K562 (cell line): ENCODE measurements around the gene RPS23. TPM values are rescaled to one million over a fixed set of nuclear protein-coding genes. Genes with fewer than 3 reads are reported as not detected.

Experiments used
- ATAC-seq: fragments of 200-7000 bp; cut with Tn5 transposase; 3 replicates; pipeline ENCODE4 v1.9.1; 2020; ENCODE audit warnings: moderate library complexity
- BruUV-seq: library from RNA; stranded (reverse); fragments of 400-500 nt; replicated peaks from 2 replicates; lab custom pipeline; 2021; lab: Mats Ljungman, UMichigan
- CTCF ChIA-PET: fragments of 300-600 bp; formaldehyde crosslinking; extraction: SDS; loops from one replicate; lab custom pipeline; 2021; ENCODE audit warnings: low intra/inter-chr PET ratio; lab: Yijun Ruan, JAX
- POLR2A ChIA-PET: fragments of 300-600, 350-650 bp; sonication (Branson Sonifier 250); formaldehyde crosslinking; extraction: SDS; loops from one replicate; lab custom pipeline; 2021; ENCODE audit warnings: antibody characterized with exemption, inconsistent platforms; lab: Yijun Ruan, JAX
- DNase-seq, 4 experiments: peaks; one replicate each; pipeline versions ENCODE4 v3.0.0 to v3.0.0-alpha.2; 2011 to 2018; ENCODE audit warnings: low spot score in 3 of 4, mixed read lengths in 3 of 4; ENCODE audit errors: extremely low read depth in 1 of 4
- FAIRE-seq: peaks from 2 replicates; lab custom pipeline; 2011; peaks lifted over from hg19 to GRCh38; lab: Jason Lieb, UNC
- H2AFZ ChIP-seq: 2 replicates; pipeline ENCODE4 v1.6.0; 2011; ENCODE audit warnings: low read depth, low read length, control low read depth, inconsistent platforms
- H3K27ac ChIP-seq: fragments of 200-600 bp; 3 replicates; pipeline ENCODE4 v1.8.0; 2011; ENCODE audit warnings: low read depth, mild to moderate bottlenecking, control low read depth, inconsistent platforms, low read length, moderate library complexity, mixed read lengths; ENCODE audit errors: extremely low read depth
- H3K27me3 ChIP-seq, 2 experiments: fragments of 300-600 bp in 1 of 2; 2 replicates in 1 of 2; 3 replicates in 1 of 2; pipeline versions ENCODE4 v1.6.0 to v1.8.0; 2011; ENCODE audit warnings: inconsistent platforms in 2 of 2, low read length in 2 of 2, mild to moderate bottlenecking in 1 of 2, mixed read lengths in 1 of 2, moderate library complexity in 1 of 2; ENCODE audit not compliant: control insufficient read depth in 2 of 2, insufficient read depth in 2 of 2
- H3K36me3 ChIP-seq: fragments of 300-600 bp; 3 replicates; pipeline ENCODE4 v1.8.0; 2011; ENCODE audit warnings: mild to moderate bottlenecking, low read length, inconsistent platforms; ENCODE audit not compliant: control insufficient read depth, insufficient read depth
- H3K4me1 ChIP-seq, 2 experiments: fragments of 200-600 bp in 1 of 2; replicated peaks in 1 of 2; 2 replicates in 1 of 2; 3 replicates in 1 of 2; pipeline versions ENCODE4 v1.5.1 to v1.8.0; 2011; ENCODE audit warnings: inconsistent platforms in 2 of 2, low read length in 2 of 2, mild to moderate bottlenecking in 1 of 2, mixed read lengths in 1 of 2, moderate library complexity in 1 of 2; ENCODE audit not compliant: control insufficient read depth in 2 of 2, insufficient read depth in 2 of 2
- H3K4me2 ChIP-seq: 2 replicates; pipeline ENCODE4 v1.6.1; 2011; ENCODE audit warnings: low read length, control low read depth, inconsistent platforms, mixed read lengths; ENCODE audit not compliant: insufficient read depth
- H3K4me3 ChIP-seq: fragments of 200-600 bp; sonication (generic), shearing (Covaris generic); 2 replicates; pipeline ENCODE4 v1.5.1; 2016; ENCODE audit warnings: control low read depth, inconsistent platforms
- H3K79me2 ChIP-seq: fragments of 200-600 bp; 3 replicates; pipeline ENCODE4 v1.8.0; 2011; ENCODE audit warnings: low read length, inconsistent platforms; ENCODE audit not compliant: control insufficient read depth, insufficient read depth
- H3K9ac ChIP-seq, 2 experiments: 2 replicates each; pipeline versions ENCODE4 v1.6.0 to v1.6.1; 2011; ENCODE audit warnings: low read depth in 2 of 2, low read length in 2 of 2, control low read depth in 1 of 2, inconsistent platforms in 1 of 2, mild to moderate bottlenecking in 1 of 2, mixed read lengths in 1 of 2; ENCODE audit not compliant: insufficient read depth in 1 of 2
- H3K9me1 ChIP-seq: one replicate; pipeline ENCODE4 v1.6.0; 2011; ENCODE audit warnings: inconsistent platforms, mild to moderate bottlenecking, low read length, moderate library complexity; ENCODE audit not compliant: control insufficient read depth, insufficient read depth
- H3K9me3 ChIP-seq: replicated peaks from 2 replicates; pipeline ENCODE4 v1.5.1; 2011; ENCODE audit warnings: low read depth, low read length, inconsistent platforms; ENCODE audit not compliant: control insufficient read depth, insufficient read depth
- H4K20me1 ChIP-seq: replicated peaks from 2 replicates; pipeline ENCODE4 v1.6.1; 2011; ENCODE audit warnings: low read length, inconsistent platforms, mixed read lengths; ENCODE audit not compliant: control insufficient read depth, insufficient read depth
- ARID1B ChIP-seq: fragments of 450-650 bp; IDR thresholded peaks from 2 replicates; pipeline ENCODE4 v1.6.1; 2016; ENCODE audit warnings: antibody characterized with exemption, mild to moderate bottlenecking, inconsistent platforms
- EHMT2 ChIP-seq: fragments of 450-650 bp; IDR thresholded peaks from 2 replicates; pipeline ENCODE4 v1.6.1; 2018; ENCODE audit warnings: antibody characterized with exemption
- ETV6 ChIP-seq, 3 experiments: fragments of 150-350 bp in 1 of 3; sonication (generic) in 1 of 3; formaldehyde crosslinking in 1 of 3; IDR thresholded peaks; 2 replicates each; pipeline versions ENCODE4 v1.6.1 to v1.8.0; 2014 to 2022; ENCODE audit warnings: borderline replicate concordance in 2 of 3, low read depth in 2 of 3, antibody characterized with exemption in 1 of 3, low read length in 1 of 3, mild to moderate bottlenecking in 1 of 3, missing genetic modification reagents in 1 of 3
- HDGF ChIP-seq: fragments of 450-650 bp; IDR thresholded peaks from 2 replicates; pipeline ENCODE4 v1.6.1; 2016
- HEY1 ChIP-seq: fragments of 250-450 bp; sonication (Bioruptor Pico); IDR thresholded peaks from 2 replicates; pipeline ENCODE4 v1.5.0; 2020; ENCODE audit warnings: mild to moderate bottlenecking, moderate library complexity, borderline replicate concordance
- JUN ChIP-seq, 2 experiments: sonication (generic) in 1 of 2; formaldehyde crosslinking in 1 of 2; IDR thresholded peaks; 2 replicates each; pipeline versions ENCODE4 v1.6.1 to v1.8.0; 2012 to 2022; ENCODE audit warnings: borderline replicate concordance in 2 of 2, mild to moderate bottlenecking in 2 of 2, improper control_type of control experiment in 1 of 2, low read depth in 1 of 2, low read length in 1 of 2, missing genetic modification reagents in 1 of 2
- NFE2 ChIP-seq: IDR thresholded peaks from 2 replicates; pipeline ENCODE4 v1.6.1; 2014; ENCODE audit warnings: antibody characterized with exemption, low read depth
- NONO ChIP-seq, 2 experiments: fragments of 200-400 bp in 1 of 2; fragments of 450-650 bp in 1 of 2; formaldehyde crosslinking in 1 of 2; IDR thresholded peaks; 2 replicates each; pipeline ENCODE4 v1.6.1; 2017; ENCODE audit warnings: low read depth in 2 of 2, mild to moderate bottlenecking in 2 of 2, moderate library complexity in 2 of 2, low read length in 1 of 2
- PHF21A ChIP-seq: fragments of 450-650 bp; IDR thresholded peaks from 2 replicates; pipeline ENCODE4 v1.6.1; 2017; ENCODE audit warnings: low read depth, borderline replicate concordance
- PHF8 ChIP-seq: fragments of 200-600 bp; sonication (generic); IDR thresholded peaks from 2 replicates; pipeline ENCODE4 v1.6.1; 2012; ENCODE audit warnings: mixed run types, mild to moderate bottlenecking, inconsistent platforms, low read length, moderate library complexity, borderline replicate concordance
- POLR2A ChIP-seq: fragments of 450-650 bp; conservative IDR thresholded peaks from 2 replicates; pipeline ENCODE4 v1.6.1; 2016
- PRPF4 ChIP-seq: fragments of 200-400 bp; formaldehyde crosslinking; IDR thresholded peaks from one replicate; pipeline ENCODE4 v1.6.1; 2017; ENCODE audit warnings: low read length, low read depth, mild to moderate bottlenecking; ENCODE audit not compliant: insufficient read depth, poor library complexity, severe bottlenecking
- TCF3 ChIP-seq: sonication (generic); formaldehyde crosslinking; IDR thresholded peaks from 2 replicates; pipeline ENCODE4 v1.4.0; 2020; ENCODE audit warnings: mild to moderate bottlenecking, missing genetic modification reagents
- ZFPM2 ChIP-seq: fragments of 250-450 bp; sonication (Bioruptor Pico); IDR thresholded peaks from 2 replicates; pipeline ENCODE4 v1.5.1; 2022; ENCODE audit warnings: mild to moderate bottlenecking
- ZNF133 ChIP-seq: fragments of 250-450 bp; sonication (Bioruptor Pico); IDR thresholded peaks from 2 replicates; pipeline ENCODE4 v1.4.0; 2020; ENCODE audit warnings: mild to moderate bottlenecking
- ZNF212 ChIP-seq: fragments of 450-650 bp; formaldehyde crosslinking; IDR thresholded peaks from 2 replicates; pipeline ENCODE4 v1.4.0; 2020; ENCODE audit warnings: mild to moderate bottlenecking
- ZNF57 ChIP-seq: fragments of 450-650 bp; formaldehyde crosslinking; IDR thresholded peaks from 2 replicates; pipeline ENCODE4 v1.4.0; 2020; ENCODE audit warnings: mild to moderate bottlenecking, moderate library complexity
- WGBS: fragments of 100-300 bp; shearing (Covaris generic); methylation state at CpG from one replicate; pipeline ENCODE4 v1.1.6; 2016; ENCODE audit warnings: low coverage, mixed read lengths; ENCODE audit not compliant: insufficient coverage; ENCODE audit errors: missing lambda C conversion rate; 5-methylcytosine and 5-hydroxymethylcytosine counted together
- in situ Hi-C: fragments of 300-500 bp; cut with MboI; formaldehyde crosslinking; loops from 4 replicates; pipeline ENCODE4 v1.15.0; 2018; ENCODE audit warnings: inconsistent platforms, mixed read lengths
- intact Hi-C: fragments of 100-400 bp; cut with micrococcal nuclease; formaldehyde crosslinking; loops from 2 replicates; pipeline ENCODE4 v1.14.2; 2022
- polyA plus RNA-seq, 8 experiments: library from polyadenylated mRNA; depleted of rRNA in 4 of 8; stranded (reverse) in 5 of 8; unstranded in 3 of 8; fragments of >200 nt; fragmentation: Nextera tagmentation in 2 of 8; fragmentation: Illumina TruSeq in 1 of 8; extraction: Ambion mirVana in 2 of 8; extraction: Trizol in 1 of 8; gene quantifications; 2 replicates each; pipeline versions ENCODE4 v1.2.1 to v1.2.3, GENCODE V29; 2011 to 2014; ENCODE audit warnings: inconsistent platforms in 1 of 8, missing spikeins in 1 of 8
- total RNA-seq, 7 experiments: library from RNA; depleted of rRNA in 6 of 7; stranded (reverse); fragments of >200 nt in 6 of 7; fragmentation: Illumina TruSeq in 2 of 7; extraction: Trizol in 2 of 7; gene quantifications; 2 replicates each; pipeline versions ENCODE4 v1.2.1 to v1.2.3, GENCODE V29; 2011 to 2021; ENCODE audit warnings: low replicate concordance in 1 of 7
- TF ChIP-seq, protein P1 (sequence below): fragments of 450-650 bp; IDR thresholded peaks from 2 replicates; pipeline ENCODE4 v1.7.1; 2018; ENCODE audit warnings: mild to moderate bottlenecking, low read depth; ENCODE audit not compliant: partially characterized antibody
- TF ChIP-seq, protein P2 (sequence below): sonication (generic); formaldehyde crosslinking; IDR thresholded peaks from 2 replicates; pipeline ENCODE4 v1.8.1; 2023; ENCODE audit warnings: mild to moderate bottlenecking, missing genetic modification reagents

RPS23 gene
- total and polyA plus RNA-seq, 9 of the 15 experiments (the other 6 are each of a cell fraction or from before 2014, with no cell fraction given): 3,252 to 10,689 (median 6,302) TPM

DNA sequence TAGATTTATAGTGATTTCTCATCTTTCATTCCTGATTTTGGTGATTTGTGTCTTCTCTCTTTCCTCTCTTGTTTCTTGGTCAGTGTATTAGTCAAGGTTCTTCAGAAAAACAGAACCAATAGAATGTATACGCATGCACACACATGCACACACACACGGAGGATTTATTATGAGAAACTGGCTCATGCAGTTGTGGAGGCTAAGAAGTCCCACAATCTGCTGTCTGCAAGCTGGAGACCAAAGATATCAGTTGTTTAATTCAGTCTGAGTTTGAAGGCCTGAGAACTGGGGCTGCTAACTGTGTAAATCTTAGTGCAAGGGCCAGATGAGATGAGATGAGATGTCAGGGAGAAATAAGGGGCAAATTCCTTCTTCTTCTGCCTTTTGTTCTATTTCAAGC is 5.7 kb upstream of the RPS23 start:
- 13% methylated on average over 2 of the region's 2 CpGs for WGBS
- Histone ChIP-seq H3K4me3 (no peak overlapping the region), H4K20me1 (no peaks in the 10 kb centered on the region), H3K27me3 (no peaks in the 10 kb centered on the region), H3K4me1 (peaks cover 16 to 43% of the 10 kb centered on the region in 2 experiments; a peak in 4 of 5 replicates), H3K79me2 (peaks cover 26% of the 10 kb centered on the region), H2AFZ (peak overlapping the region; percentile 20; the same call in 1 of the 2 replicates), H3K9me1 (no peaks in the 10 kb centered on the region), H3K9me3 (no peaks in the 10 kb centered on the region), H3K36me3 (no peaks in the 10 kb centered on the region), H3K4me2 (no peak overlapping the region; the same call in 1 of the 2 replicates), H3K9ac (no peak overlapping the region), H3K27ac (0 out of 3 replicates have a peak overlapping the region, but pooled peaks have one; percentile 45)
- intact Hi-C loops: no loop called here
- DNase-seq (peak in 1 of 4 experiments; percentile 64), ATAC-seq (peak; percentile 8), FAIRE-seq (peak; percentile 62)
- in situ Hi-C loops: no loop called here
- ChIA-PET POLR2A (interaction anchor here (1.2 kb wide), 1 partner anchor 48 kb away, joined by 3 read pairs; no protein-coding TSS in a partner anchor), CTCF (no interaction called here)
- BruUV-seq: no TSS peak
- no peak for TF ChIP-seq ZNF133 (CRISPR knock-in tag)
- TF ChIP-seq EHMT2: no peak
- TF ChIP-seq ZNF212 (CRISPR knock-in tag): no peak
- no peak for TF ChIP-seq PHF8
- TF ChIP-seq JUN (IDR thresholded peaks at IDR 0.05; ENCODE audit: borderline replicate concordance, low read depth, low read length): no peak
- no peak for TF ChIP-seq JUN (CRISPR knock-in tag; IDR thresholded peaks at IDR 0.05; ENCODE audit: borderline replicate concordance)
- no peak for TF ChIP-seq PHF21A
- TF ChIP-seq NFE2: no peak
- TF ChIP-seq ZNF57 (CRISPR knock-in tag): no peak
- TF ChIP-seq ETV6 (IDR thresholded peaks at IDR 0.05; ENCODE audit: borderline replicate concordance in 1 of 2, low read depth in 2 of 2, low read length in 1 of 2): no peak
- TF ChIP-seq ETV6 (CRISPR knock-in tag; IDR thresholded peaks at IDR 0.05; ENCODE audit: borderline replicate concordance): no peak
- TF ChIP-seq ZFPM2 (CRISPR knock-in tag): no peak
- no peak for TF ChIP-seq NONO (IDR thresholded peaks at IDR 0.05; ENCODE audit: low read depth in 2 of 2, low read length in 1 of 2)
- peak; percentile 70 for TF ChIP-seq ARID1B
- no peak for TF ChIP-seq HDGF
- TF ChIP-seq HEY1 (CRISPR knock-in tag): no peak
- no peak for TF ChIP-seq POLR2A
- TF ChIP-seq, protein P1, sequence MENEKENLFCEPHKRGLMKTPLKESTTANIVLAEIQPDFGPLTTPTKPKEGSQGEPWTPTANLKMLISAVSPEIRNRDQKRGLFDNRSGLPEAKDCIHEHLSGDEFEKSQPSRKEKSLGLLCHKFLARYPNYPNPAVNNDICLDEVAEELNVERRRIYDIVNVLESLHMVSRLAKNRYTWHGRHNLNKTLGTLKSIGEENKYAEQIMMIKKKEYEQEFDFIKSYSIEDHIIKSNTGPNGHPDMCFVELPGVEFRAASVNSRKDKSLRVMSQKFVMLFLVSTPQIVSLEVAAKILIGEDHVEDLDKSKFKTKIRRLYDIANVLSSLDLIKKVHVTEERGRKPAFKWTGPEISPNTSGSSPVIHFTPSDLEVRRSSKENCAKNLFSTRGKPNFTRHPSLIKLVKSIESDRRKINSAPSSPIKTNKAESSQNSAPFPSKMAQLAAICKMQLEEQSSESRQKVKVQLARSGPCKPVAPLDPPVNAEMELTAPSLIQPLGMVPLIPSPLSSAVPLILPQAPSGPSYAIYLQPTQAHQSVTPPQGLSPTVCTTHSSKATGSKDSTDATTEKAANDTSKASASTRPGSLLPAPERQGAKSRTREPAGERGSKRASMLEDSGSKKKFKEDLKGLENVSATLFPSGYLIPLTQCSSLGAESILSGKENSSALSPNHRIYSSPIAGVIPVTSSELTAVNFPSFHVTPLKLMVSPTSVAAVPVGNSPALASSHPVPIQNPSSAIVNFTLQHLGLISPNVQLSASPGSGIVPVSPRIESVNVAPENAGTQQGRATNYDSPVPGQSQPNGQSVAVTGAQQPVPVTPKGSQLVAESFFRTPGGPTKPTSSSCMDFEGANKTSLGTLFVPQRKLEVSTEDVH: no peak
- no peak for TF ChIP-seq PRPF4
- TF ChIP-seq TCF3 (CRISPR knock-in tag): peak; percentile 68
- TF ChIP-seq, protein P2, sequence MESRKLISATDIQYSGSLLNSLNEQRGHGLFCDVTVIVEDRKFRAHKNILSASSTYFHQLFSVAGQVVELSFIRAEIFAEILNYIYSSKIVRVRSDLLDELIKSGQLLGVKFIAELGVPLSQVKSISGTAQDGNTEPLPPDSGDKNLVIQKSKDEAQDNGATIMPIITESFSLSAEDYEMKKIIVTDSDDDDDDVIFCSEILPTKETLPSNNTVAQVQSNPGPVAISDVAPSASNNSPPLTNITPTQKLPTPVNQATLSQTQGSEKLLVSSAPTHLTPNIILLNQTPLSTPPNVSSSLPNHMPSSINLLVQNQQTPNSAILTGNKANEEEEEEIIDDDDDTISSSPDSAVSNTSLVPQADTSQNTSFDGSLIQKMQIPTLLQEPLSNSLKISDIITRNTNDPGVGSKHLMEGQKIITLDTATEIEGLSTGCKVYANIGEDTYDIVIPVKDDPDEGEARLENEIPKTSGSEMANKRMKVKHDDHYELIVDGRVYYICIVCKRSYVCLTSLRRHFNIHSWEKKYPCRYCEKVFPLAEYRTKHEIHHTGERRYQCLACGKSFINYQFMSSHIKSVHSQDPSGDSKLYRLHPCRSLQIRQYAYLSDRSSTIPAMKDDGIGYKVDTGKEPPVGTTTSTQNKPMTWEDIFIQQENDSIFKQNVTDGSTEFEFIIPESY (CRISPR knock-in tag): no peak
